ENCODE data around the gene IL19. TPM values are rescaled to one million over a fixed set of nuclear protein-coding genes. Genes with fewer than 3 reads are reported as not detected.

IL19 gene
- not detected for total RNA-seq
- not detected for polyA plus RNA-seq
- long read RNA-seq, donor 1 = 0 reads
- long read RNA-seq, donor 2 = 0 reads
- long read RNA-seq, donor 3 = 0 reads

GRCh38 chr1:206770531-206771337 is at the start of gene IL19:
Gene IL19 (plus strand): TSS chr1:206770773. CDS start chr1:206836663, 65,890 bp downstream.
- no peak for DNase-seq
- intact Hi-C loops (cut with DNase I) = no loop called here
- WGBS, 3 donors = 56 to 64% (median 61%) methylated on average over 9 of the region's 9 CpGs
- TF ChIP-seq POLR2A (IDR thresholded peaks at IDR 0.05) = no peak
- no peak for TF ChIP-seq CTCF (IDR thresholded peaks at IDR 0.05)
- no peak for TF ChIP-seq EP300 (IDR thresholded peaks at IDR 0.05)
- H3K36me3 ChIP-seq = no peaks in the 10 kb centered on the region
- no peaks in the 10 kb centered on the region for H3K27me3 ChIP-seq
- no peaks in the 10 kb centered on the region for H3K4me1 ChIP-seq (ENCODE audit: insufficient read depth)
- H3K4me3 ChIP-seq = no peak within 1 kb of the TSS
- no peaks in the 10 kb centered on the region for H3K9me3 ChIP-seq
- no peak within 1 kb of the TSS for H3K27ac ChIP-seq

- no peaks in the 10 kb centered on the region for H3K27me3 ChIP-seq
- intact Hi-C loops (cut with DNase I) = loop anchor here in 1 of 4 donors (10.0 kb wide), 1 partner anchor 87 kb away; the partner anchor contains the start of gene DYRK3
- no peak for DNase-seq
- WGBS, 3 donors = 80 to 90% (median 86%) methylated on average over 1 of the region's 1 CpG
- H3K36me3 ChIP-seq = no peaks in the 10 kb centered on the region
- H3K27ac ChIP-seq = no peak overlapping the region
- H3K9me3 ChIP-seq = no peaks in the 10 kb centered on the region
- TF ChIP-seq POLR2A (IDR thresholded peaks at IDR 0.05) (no peak), EP300 (IDR thresholded peaks at IDR 0.05) (no peak), CTCF (IDR thresholded peaks at IDR 0.05) (no peak)
- peaks cover 24% of the 10 kb centered on the region for H3K4me1 ChIP-seq (ENCODE audit: insufficient read depth)
- H3K4me3 ChIP-seq = no peak overlapping the region
These were observed 49.1 kb upstream of the IL19 start for GRCh38 chr1:206721454-206721853.

DNA sequence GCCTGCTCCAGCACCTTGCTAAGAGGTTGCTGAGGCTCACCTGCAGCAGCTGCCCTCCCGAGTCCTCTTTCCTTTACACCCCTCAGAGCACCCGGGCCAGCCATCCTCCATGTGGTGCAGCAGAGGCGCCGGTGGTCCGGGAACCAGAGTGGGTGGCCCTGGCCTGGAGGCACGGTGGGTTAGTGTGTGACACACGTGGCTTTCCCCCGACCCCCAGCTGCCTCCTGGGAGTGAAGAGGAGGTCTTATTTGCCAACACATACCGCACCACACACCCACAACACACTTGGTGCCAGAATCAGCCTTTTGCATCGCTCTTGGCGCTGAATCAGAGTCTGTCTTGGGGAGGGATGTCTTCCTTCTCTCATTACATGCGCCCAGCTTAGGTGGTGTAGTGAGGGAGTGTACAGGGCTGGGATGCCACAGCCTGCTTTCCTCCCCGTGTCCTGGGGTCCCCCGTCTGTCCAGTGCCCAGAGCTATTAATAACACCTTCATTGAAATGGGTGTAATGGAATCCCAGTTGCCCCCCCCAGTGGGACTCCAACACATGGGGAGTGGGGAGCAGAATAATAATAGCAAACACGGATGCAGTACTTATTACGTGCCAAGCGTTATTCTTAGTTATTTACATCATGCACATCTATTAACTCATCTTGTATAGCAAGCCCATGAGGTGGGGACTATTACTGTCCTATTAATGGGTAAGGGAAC is 47.7 kb upstream of the IL19 start:
- WGBS, 3 donors = 69 to 81% (median 76%) methylated on average over 17 of the region's 17 CpGs
- H3K27ac ChIP-seq = no peak overlapping the region
- H3K36me3 ChIP-seq = no peaks in the 10 kb centered on the region
- no peak overlapping the region for H3K4me3 ChIP-seq
- H3K9me3 ChIP-seq = no peaks in the 10 kb centered on the region
- no peak for TF ChIP-seq POLR2A (IDR thresholded peaks at IDR 0.05)
- TF ChIP-seq CTCF (IDR thresholded peaks at IDR 0.05) = no peak
- TF ChIP-seq EP300 (IDR thresholded peaks at IDR 0.05) = no peak
- DNase-seq = no peak
- H3K4me1 ChIP-seq (ENCODE audit: insufficient read depth) = peaks cover 16% of the 10 kb centered on the region
- intact Hi-C loops (cut with DNase I) = loop anchor here in 1 of 4 donors (10.0 kb wide), 1 partner anchor 88 kb away; the partner anchor contains the start of gene DYRK3
- no peaks in the 10 kb centered on the region for H3K27me3 ChIP-seq

DNA sequence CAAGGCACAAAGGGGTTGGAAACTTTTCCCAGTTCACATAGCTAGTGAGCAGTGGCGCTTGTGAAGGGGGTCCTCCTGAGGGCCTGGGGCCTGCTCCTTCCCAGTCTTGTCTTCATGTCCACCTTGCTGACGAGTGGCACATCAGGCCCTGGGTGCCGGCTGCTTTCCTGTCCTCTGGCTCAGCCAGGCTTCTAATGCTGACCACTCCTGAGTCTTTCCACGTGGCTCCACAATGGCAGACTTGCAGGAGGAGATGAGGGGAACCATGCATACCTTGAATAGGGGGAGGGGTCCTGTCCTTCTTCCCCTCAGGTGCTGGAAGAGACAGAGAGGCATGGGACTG is 47.1 kb upstream of the IL19 start:
- Histone ChIP-seq H3K27me3 (no peaks in the 10 kb centered on the region), H3K4me3 (no peak overlapping the region), H3K9me3 (no peaks in the 10 kb centered on the region), H3K36me3 (no peaks in the 10 kb centered on the region), H3K4me1 (ENCODE audit: insufficient read depth) (peaks cover 16% of the 10 kb centered on the region), H3K27ac (no peak overlapping the region)
- intact Hi-C loops (cut with DNase I) = loop anchor here in 1 of 4 donors (10.0 kb wide), 1 partner anchor 89 kb away; the partner anchor contains the start of gene DYRK3
- TF ChIP-seq CTCF (IDR thresholded peaks at IDR 0.05) (no peak), EP300 (IDR thresholded peaks at IDR 0.05) (no peak), POLR2A (IDR thresholded peaks at IDR 0.05) (no peak)
- DNase-seq = no peak
- 83 to 89% (median 85%) methylated on average over 4 of the region's 4 CpGs for WGBS, 3 donors
